GM12874 (cell line): Measurements from ENCODE around the gene PCGF5.

Experiments used
- TF ChIP-seq, protein P1 (sequence below): IDR thresholded peaks from 2 replicates; pipeline ENCODE4 v1.5.1; 2011; ENCODE audit warnings: low read depth, mild to moderate bottlenecking, control low read depth, low read length, moderate library complexity; ENCODE audit not compliant: insufficient read depth

Gene PCGF5

GRCh38 chr10:91289305-91289704 is 68.8 kb downstream of the PCGF5 start:
- TF ChIP-seq, protein P1, sequence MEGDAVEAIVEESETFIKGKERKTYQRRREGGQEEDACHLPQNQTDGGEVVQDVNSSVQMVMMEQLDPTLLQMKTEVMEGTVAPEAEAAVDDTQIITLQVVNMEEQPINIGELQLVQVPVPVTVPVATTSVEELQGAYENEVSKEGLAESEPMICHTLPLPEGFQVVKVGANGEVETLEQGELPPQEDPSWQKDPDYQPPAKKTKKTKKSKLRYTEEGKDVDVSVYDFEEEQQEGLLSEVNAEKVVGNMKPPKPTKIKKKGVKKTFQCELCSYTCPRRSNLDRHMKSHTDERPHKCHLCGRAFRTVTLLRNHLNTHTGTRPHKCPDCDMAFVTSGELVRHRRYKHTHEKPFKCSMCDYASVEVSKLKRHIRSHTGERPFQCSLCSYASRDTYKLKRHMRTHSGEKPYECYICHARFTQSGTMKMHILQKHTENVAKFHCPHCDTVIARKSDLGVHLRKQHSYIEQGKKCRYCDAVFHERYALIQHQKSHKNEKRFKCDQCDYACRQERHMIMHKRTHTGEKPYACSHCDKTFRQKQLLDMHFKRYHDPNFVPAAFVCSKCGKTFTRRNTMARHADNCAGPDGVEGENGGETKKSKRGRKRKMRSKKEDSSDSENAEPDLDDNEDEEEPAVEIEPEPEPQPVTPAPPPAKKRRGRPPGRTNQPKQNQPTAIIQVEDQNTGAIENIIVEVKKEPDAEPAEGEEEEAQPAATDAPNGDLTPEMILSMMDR, result no peak

- TF ChIP-seq, protein P1, result no peak
Measured at GRCh38 chr10:91290607-91291006, 70.1 kb downstream of the PCGF5 start.

- TF ChIP-seq, protein P1, result no peak
Measured at GRCh38 chr10:91294134-91294906, 73.9 kb downstream of the PCGF5 start.

DNA sequence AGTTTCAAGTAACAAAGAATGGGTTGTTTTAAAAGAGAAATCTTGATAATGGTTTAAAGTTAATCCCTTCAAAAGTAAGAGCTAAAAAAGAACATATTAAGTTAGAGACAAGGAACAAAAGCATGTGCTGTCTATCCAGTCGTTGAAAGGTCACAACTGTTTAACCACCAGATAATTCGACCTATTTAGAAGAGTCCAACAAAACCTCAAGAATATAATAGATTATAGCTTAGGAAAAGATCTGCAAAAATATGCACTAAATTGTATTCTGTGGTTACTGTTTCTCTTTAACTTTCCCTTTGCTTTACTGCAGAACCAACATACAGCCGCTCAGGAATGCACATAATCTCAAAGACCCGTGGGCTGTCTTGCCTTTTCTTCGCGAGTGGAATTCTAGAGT is 74.9 kb downstream of the PCGF5 start:
- TF ChIP-seq, protein P1, result no peak

- TF ChIP-seq, protein P1, result 0 out of 2 replicates have a peak, but pooled peaks have one; percentile 23
Measured at GRCh38 chr10:91296471-91296870, 76.0 kb downstream of the PCGF5 start.

GRCh38 chr10:91298224-91298871 is 77.9 kb downstream of the PCGF5 start:
- TF ChIP-seq, protein P1, result peak; percentile 96

- TF ChIP-seq, protein P1, result no peak
Measured at GRCh38 chr10:91299999-91300575, 79.6 kb downstream of the PCGF5 start.
